Hematopoietic multipotent progenitor cell treated with erythropoietin and hydrocortisone succinate and interleukin-3 and kit ligand, for 8 days (in vitro differentiated cells): ENCODE data around the gene RHD.
"Not testable (repeated sequence)": the region's sequence is repeated elsewhere in the genome, so short reads cannot be mapped to it uniquely, and the experiment has no call there.

ENCODE experiments used
- DNase-seq: peaks from one replicate; pipeline ENCODE4 v3.0.0-alpha.2; 2015

The RHD gene

DNA sequence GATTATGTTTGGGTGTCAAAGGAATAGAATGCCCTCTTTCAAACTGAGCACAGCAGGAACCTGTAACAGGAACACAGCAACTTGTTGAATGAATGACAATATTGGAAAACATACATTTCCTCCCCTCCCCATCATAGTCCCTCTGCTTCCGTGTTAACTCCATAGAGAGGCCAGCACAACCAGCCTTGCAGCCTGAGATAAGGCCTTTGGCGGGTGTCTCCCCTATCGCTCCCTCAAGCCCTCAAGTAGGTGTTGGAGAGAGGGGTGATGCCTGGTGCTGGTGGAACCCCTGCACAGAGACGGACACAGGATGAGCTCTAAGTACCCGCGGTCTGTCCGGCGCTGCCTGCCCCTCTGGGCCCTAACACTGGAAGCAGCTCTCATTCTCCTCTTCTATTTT lies at the start of gene RHD:
Gene RHD (plus strand): TSS at position 272 of the 400 bp plus-strand sequence. CDS start 39 bp downstream, at position 311.
- DNase-seq: not testable (repeated sequence)

DNA sequence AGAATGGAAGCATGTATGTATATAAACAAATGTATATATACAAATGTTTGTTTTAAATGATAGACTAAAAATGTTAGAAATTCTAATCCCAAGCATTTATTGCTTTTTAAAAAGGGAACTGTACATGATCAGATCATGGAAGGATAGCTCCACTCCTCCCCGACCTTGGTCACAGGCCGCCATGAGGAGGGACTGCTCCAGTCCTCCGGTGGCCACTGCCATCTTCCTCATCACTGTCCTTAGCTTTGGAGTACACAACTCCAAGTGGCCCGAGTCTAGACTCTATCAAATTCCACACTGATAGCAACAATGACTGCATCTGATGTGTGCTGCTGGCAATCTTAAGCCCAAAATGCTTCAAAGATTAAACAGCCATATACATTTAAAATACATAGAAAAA lies 49.7 kb upstream of the RHD start:
- DNase-seq: no peak

DNA sequence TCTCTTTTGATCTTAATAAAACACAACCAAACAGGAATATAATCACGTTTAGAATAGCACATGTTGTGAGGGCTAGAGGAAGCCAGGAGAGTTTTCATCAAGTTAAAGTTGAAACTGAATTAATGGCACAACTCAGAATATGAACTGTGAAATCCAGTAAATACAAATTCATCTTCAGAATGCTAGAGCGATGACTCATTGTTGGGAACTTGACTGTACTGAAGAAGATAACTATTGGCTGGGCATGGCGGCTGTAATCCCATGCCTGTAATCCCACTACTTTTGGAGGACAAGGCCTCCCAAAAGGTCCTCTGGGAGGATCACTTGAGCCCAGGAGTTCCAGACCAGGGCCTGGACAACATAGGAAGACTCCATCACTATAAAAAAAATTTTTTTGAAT lies 48.8 kb upstream of the RHD start:
- no peak for DNase-seq

DNA sequence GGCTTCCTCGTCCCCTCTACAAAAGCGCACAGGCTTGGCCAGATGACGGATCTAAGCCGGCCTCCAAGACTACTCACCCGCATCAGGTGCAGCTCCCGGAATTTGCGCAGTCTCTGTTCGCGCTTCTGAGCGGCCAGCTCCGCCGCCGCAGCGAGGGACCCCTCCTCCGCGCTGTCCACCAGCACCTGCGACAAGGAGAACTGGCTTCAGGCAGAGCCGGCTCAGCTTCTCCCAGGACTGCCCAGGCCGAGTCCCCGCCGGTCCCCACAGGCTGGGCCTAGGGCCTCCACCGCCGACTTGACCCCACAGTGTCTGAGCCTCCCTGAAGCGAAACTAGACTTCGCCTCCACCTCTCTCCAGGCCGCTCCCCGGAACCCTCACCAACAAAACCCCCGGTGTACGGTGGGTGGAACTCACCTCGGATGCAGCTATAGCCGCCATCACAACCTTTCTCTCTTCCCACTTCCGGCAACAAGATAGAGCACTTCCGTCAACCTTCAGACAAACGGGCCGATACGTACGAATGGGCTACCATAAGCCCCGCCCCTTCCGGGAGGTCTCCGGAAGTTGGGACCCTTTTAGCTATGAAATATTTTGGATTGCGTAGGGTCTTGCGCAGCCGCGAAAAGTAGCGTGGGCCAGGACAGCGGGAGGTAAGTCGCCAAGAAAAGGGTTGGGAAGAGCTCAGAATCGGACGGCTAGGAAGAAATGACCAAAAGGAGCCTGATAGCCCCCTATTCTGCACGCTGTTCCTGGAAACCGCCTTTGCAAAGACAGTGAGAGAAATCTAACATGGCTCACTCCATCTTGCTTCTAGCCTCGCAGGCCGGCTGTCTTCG lies 40.1 kb upstream of the RHD start, which contains the start of gene SYF2:
Gene SYF2 (minus strand): TSS at position 476 of the 839 bp plus-strand sequence. CDS start 35 bp downstream, at position 441.
- peak; percentile 97 for DNase-seq

DNA sequence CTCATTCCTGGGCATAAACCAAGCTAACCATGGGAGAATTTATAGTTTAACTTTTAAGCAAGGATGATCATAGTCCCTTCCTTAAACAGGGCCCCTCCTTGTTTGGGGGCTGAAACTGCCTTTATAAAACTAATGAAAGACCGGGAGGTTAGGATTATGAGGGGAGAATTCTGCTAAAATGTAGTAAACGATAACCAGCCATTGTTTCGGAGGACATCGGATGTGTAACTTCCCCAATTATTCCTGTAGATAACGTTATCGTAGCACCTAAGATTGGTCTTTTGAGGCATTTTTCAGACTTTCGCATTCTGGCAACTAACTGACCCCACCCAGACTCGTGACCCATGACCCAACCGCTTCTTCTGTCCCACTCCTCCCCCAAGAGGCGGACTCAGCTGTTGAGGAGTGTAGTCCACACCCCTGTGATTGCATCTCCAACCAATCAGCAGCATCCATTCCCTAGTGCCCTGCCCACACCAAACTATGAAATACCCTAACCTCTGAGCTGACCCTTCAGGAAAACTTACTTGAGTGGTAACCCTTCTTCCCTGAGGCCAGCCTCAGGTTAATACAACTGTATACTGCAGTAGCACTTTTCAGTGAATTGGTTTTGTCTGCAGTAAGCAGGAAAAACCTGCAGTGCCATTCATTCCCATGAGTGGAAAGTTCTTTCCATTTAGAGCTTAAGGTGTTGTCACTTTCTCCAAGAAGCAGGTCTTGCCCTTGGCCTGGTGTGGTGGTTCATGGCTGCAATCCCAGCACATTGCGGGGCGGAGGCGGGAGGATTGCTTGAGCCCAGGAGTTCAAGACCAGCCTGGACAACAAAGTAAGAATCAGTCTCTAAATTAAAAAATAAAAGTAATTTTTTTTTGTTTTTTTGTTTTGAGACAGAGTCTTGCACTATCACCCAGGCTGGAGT lies 39.2 kb upstream of the RHD start:
- peak; percentile 100 for DNase-seq

DNA sequence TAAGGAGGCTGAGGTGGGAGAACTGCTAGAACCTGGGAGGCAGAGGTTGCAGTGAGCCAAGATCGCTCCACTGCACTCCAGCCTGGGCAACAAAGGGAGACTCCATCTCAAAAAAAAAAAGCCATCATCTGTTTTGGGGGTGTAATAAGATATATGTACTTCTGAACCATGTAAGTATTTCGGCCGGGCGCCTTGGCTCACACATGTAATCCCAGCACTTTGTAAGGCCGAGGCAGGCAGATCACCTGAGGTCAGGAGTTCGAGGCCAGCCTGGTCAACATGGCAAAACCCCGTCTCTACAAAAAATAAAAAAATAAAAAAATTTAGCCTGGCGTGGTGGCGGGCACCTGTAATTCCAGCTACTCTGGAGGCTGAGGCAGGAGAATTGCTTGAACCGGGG lies 36.9 kb upstream of the RHD start:
- not testable (repeated sequence) for DNase-seq

DNA sequence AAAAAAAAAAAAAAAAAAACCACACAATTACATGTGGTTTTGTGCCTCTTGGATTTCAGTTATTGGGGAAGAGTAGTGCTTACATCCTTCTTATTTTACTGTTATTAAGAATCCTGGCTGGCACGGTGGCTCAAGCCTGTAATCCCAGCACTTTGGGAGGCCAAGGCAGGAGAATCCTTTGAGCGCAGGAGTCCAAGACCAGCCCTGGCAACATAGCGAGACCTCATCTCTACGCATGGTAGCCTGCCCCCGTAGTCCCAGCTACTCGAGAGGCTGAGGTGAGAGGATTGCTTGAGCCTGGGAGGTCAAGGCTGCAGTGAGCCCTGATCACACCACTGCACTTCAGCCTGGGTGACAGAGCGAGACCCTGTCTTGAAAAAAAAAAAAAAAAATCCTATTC lies 36.0 kb upstream of the RHD start:
- not testable (repeated sequence) for DNase-seq

DNA sequence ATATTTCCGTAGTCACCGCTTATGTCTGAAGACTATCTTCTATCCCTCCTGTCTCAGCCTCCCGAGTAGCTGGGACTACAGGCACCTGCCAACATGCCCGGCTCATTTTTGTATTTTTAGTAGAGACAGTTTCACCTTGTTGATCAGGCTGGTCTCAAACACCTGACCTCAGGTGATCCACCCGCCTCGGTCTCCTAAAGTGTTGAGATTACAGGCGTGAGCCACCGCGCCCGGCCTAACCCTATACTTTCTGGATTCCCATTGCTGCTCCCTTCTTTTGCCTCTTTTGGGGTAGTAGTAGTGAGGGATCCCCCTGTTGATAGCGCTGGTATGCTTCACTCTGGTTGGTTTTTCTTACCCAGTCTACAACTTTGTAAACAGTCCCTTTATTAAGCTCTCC lies 34.3 kb upstream of the RHD start:
- no peak for DNase-seq

DNA sequence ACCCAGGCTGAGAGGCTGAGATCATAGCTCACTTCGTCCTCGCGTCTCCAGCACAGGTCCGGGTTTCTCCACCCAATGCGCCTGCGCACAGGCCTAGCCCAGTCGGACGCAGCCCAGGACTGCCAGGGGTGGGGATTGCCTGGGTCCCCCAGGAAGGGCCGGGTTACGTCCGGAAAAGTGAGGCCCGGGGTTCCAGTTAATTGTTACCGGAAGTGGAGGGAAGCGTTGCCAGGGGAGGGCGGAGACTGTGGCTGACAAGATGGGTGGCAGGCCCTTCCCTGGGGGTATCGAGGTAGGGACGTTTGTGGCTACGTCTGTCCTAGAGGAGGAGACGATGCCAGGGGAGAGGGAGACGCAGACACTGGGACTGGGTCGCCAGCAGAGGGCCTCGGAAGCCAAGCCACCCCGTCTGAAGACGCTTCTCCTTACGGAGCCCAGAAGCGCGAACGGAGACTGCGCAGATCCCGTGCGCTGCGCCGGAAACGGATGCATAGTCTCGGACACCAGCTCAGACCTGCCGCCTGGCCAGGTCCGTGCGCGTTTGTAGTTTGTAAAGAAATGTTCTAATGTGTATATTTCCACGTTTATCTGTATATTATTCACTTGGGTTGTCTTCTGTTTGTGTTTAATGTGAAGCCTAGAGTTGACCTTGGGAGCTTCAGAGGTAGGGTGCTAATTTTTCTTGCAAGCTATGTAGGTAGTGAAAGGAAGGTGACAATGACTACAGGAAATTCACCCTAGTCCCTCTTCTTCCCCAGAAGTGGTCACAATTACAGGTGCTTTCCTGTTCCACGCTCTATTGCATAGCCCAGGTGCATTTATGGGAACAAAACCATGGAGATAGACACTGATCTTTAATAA lies 32.4 kb upstream of the RHD start:
- DNase-seq: peak; percentile 99

DNA sequence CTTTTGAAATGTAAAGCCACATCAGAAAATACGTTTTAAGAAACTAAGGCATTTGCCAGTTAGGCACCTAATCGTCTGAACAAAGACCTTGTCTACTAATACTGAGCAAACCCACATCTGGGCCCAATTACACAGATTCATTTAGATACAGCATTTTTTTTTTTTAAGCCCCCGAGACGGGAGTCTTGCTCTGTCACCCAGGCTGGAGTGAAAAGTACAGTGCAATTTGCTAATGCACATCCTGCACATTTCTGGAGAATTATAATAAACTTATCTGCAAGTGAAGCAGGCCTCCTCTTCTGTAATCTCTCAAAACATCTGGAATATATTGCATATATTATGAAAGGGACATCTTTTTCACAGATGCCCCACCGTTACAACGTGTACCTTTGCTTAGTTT lies 28.4 kb upstream of the RHD start:
- peak; percentile 25 for DNase-seq

DNA sequence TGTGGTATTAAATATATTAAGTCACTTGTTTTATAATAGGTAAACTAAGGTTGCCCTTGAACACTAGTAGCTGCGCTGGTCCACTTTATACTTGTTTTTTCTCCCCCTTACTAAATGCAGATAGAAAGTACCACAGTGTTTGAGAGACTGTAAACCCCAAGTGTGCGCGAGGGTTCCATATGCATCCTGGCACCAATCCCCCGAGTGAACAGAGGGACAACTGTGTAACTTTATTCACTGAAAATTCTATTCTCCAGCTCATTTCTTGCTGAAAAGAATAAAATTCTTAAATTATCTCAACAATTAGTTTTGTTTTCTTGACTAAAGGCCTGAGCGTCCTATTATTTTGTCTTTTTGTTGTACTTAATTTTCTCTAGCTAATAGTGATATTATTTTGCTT lies 26.9 kb upstream of the RHD start:
- no peak for DNase-seq

DNA sequence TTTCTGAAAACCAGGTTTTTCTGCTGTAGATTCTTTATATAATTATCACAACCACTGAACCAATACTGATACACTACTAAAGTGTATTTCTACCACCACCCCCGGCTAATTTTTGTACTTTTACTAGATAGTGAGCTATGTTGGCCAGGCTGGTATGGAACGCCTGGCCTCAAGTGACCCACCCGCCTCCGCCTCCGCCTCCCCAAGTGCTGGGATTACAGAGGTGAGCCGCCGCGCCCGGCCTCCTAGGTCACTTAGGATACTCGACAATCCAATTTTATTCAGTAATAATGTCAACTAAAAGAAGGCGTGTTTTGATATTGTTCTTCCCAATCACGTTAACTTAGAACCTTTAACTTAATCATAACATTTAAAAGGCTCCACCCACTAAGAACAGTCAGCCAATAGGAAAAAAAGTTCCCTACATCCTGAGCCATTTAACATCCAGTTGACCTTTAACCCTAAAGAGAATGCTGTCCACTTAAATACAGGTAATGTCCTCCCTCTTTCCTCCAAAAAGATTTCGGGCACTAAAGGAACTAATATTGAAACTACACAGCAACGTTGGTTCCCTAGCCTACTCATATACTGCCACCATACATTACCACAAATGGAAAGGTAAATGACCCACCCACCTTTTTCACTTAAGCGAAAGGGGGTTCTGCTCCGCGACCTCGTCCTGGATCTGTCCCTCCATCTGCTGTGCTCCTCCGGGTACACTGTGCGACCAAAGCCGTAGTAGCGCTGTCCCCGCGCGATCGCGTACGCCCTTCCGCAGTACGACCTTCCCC lies 26.3 kb upstream of the RHD start:
- peak; percentile 66 for DNase-seq

DNA sequence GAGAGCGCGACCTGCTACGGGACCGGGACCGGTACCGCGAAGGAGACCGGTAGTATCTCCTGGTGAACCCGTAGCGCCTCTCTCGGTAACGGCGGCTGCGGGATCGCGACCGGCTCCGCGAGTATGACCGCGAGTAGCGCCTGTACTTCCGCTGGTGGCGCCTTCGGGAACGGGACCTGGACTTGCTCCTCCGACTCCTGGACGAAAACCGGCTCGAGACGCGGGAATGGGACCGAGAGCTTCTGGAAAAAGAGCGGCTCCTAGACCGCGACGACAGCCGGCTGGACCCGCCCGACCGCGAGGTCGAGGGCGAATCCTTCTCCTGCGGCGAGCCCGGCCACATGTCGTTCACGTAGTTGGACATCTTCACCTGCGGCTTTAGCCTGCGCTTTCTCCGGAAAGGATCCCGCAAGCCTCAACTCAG lies 25.7 kb upstream of the RHD start:
- no peak for DNase-seq

DNA sequence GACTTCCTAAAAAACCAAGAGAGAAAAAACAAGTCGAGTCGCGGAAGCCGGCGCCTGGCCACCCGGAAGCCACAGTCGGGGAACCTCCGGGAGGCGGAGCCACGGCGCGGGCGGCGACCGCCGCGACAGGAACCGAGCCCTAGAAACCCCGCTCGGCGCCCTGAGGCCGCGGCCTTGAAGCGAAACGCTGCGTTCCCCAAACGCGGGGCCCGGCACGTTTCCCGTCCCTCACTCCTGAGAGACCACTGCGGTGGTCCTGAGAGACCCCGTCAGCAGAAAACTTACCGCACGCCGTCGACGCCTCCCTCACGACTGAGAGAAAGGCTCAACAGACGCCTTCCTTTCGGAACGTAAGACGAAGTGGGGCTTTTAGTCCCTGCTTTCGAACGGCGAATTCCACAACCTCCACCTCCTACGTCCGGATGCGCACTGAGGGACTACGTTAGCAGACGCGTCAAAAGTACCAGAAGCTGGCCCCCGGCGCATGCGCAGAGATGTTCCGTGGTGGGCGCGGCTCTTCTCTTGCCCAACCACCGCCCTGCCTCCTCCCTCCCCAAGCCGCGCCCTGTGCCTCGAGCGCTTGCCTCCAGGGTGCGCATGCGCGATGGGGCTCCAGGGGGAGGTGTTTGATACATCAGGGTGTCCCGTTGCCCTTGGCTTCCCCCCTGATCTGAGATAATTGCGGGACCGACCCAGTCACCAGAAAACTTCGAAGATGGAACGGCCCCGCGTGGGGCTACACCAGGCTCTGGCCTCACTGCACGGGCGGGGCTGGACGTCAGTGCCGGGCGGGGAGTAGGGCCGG lies 25.1 kb upstream of the RHD start, which contains the start of gene RSRP1:
Gene RSRP1 (minus strand): TSS at position 431 of the 805 bp plus-strand sequence. CDS start 491 bp downstream, outside the sequence.
- peak; percentile 100 for DNase-seq

DNA sequence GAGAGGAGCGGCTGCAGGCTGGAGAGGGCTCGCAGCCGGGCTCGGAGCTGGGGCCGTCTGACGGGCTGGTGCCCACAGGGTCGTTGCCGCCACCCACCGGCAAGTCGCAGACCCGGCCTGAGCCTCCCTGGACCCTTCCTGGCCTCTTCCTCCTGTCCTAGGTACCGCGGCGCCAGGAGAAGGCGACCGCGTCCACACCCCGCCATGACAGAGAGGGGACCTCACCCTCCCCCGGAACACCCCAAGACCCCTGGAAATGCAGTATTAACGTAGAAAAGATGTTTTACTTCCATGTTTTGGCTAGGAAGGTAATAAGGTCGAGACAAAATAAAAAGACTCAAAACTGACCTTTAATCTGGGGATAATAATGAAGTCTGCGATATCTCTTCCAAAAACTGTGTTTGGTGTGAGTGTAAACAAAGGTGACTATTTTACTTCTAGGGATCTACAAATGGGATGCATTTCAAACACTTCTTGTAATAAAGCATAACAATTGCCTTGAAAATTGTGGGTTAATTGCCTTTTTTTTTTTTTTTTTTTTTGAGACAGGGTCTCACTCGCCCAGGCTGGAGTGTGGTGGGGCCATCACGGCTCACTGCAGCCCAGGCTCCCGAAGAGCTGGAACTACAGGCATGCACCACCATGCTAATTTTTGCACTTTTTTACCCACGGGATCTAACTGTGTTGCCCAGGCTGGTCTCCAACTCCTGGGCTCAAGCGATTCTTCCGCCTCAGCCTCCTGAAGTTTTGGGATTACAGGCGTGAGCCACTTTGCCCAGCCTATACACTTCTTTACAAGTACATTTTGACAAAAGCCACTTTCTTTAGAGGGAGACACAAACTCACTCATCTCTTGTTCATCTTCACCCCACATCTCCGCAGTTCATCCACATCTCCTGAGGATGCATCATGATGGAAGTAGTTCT lies 24.2 kb upstream of the RHD start:
- DNase-seq: no peak

DNA sequence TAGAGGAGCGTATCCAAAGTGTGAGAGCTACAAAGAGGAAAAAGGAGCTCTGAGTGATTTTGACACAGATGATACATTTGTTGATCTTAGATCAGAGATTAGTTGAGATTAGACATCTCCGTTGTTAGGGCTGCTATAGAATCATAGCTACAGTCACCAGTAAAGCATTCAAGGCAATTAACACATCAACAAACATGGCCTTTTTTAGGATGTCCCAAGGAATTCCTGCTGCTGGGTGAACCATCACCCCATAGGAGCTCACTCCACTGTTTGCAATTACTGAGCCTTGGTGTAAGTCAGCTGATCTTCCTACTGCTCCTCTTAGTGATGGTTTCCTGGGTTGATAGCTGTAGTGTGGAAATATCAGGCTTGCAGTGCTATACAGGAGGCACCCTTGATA lies 18.4 kb upstream of the RHD start:
- no peak for DNase-seq

DNA sequence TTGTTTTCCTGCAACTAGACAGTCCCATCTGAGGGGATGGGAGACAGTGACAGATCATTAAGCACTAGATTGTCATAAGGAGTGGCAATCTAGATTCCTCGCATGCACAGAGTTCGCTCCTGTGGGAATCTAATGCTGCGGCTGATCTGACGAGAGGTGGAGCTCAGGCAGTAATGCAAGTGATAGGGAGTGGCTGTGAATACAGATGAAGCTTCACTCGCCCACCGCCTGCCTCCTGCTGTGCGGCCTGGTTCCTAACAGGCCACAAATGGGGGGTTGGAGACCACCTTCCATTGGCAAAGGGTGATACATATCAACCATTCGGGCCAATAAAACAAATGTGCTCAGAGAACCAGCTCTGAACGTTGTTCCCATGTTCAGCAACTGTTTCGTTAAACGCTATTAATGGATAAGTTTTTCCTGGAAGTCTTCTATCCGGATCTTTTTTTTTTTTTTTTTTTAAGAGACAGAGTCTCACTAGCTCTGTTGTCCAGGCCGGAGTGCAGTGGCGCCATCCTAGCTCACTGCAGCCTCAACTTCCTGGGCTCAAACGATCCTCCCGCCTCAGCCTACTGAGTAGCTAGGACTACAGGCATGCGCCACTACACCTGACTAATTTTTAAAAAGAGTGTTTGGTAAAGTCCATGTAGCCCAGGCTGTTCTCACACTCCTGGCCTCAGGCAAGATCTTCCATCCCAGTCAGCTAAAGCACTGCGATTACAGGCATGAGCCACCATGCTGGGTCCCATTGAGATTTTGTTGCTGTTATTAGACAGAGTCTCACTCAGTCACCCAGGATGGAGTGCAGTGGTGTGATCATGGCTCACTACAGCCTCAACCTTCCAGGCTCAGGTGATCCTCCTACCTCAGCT lies 16.4 kb upstream of the RHD start:
- no peak for DNase-seq

DNA sequence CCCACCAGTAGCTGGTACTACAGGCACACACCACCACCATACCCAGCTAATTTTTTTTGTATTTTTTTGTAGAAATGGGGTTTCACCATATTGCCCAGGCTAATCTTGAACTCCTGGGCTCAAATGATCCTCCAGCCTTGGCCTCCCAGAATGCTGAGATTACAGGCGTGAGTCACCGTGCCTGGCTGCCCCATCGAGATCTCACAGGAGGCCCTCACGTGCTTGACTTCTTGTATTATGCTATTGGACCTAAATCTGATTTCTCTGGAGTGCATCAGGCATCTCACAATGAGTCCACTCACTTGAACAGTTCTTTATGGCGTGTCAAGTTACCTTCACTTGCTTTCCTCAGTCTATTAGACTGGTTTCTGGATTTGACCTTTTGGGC lies 15.7 kb upstream of the RHD start:
- DNase-seq: no peak

DNA sequence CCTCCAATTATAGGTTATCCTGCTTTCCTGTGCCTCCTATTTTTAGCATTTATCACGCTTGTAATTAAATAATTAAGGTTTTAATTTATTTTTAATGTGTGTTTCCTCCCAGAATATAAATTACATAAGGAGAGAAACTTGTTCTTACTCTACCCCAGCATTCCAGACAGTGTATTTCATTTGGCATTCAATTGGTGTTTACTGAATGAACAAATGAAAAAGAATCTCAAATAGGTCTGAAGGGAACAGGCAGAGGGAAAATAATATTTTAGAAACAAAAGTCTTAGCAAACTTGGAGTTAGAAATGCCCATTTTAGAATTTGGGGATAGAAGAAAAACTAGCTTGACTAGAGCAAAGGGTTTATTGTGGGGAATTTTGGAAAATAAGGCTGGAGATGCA lies 15.1 kb upstream of the RHD start:
- DNase-seq: no peak
